Breast epithelium (tissue), 4 donors: ENCODE results near the gene WTAP. TPM values are rescaled to one million over a fixed set of nuclear protein-coding genes. Genes with fewer than 3 reads are reported as not detected.
A peak's percentile ranks its signal among the peaks of the same experiment; 100 is the strongest.

Experiments
- DNase-seq, 2 donors: peaks; one replicate each; pipeline ENCODE4 v3.0.0-alpha.2; 2019; ENCODE audit warnings: low spot score in 2 of 2
- H3K27ac ChIP-seq, 2 donors: fragments of 200-600 bp; sonication (generic) in 1 of 2; one replicate each; pipeline ENCODE4 v1.5.1; 2016 to 2019; ENCODE audit warnings: mild to moderate bottlenecking in 1 of 2
- H3K27me3 ChIP-seq, 2 donors: fragments of 200-600 bp; sonication (generic) in 1 of 2; one replicate each; pipeline versions ENCODE4 v1.5.1 to v1.6.0; 2017 to 2019; ENCODE audit warnings: control low read depth in 1 of 2, mild to moderate bottlenecking in 1 of 2
- H3K36me3 ChIP-seq: fragments of 200-600 bp; one replicate; pipeline ENCODE4 v1.5.1; 2019
- H3K4me1 ChIP-seq, 2 donors: fragments of 200-600 bp; sonication (generic); one replicate each; pipeline ENCODE4 v1.5.1; 2016 to 2019; ENCODE audit warnings: control low read depth in 1 of 2
- H3K4me3 ChIP-seq, 3 donors: fragments of 200-600 bp; sonication (generic); 1 replicate in 2 of 3; 2 replicates in 1 of 3; pipeline ENCODE4 v1.5.1; 2016 to 2019; ENCODE audit warnings: mild to moderate bottlenecking in 3 of 3, moderate library complexity in 2 of 3
- H3K9me3 ChIP-seq, 2 donors: fragments of 200-600 bp; sonication (generic) in 1 of 2; one replicate each; pipeline ENCODE4 v1.5.1; 2016 to 2019; ENCODE audit warnings: control low read depth in 1 of 2
- POLR2A ChIP-seq: fragments of 450-650 bp; IDR thresholded peaks from one replicate; pipeline ENCODE4 v1.6.1; 2016; ENCODE audit warnings: antibody characterized with exemption, mild to moderate bottlenecking, moderate library complexity
- POLR2AphosphoS5 ChIP-seq, 3 donors: sonication (generic); formaldehyde crosslinking; IDR thresholded peaks; one replicate each; pipeline ENCODE4 v1.6.1; 2017; ENCODE audit warnings: antibody characterized with exemption in 3 of 3
- intact Hi-C: fragments of 100-400 bp; cut with DNase I; formaldehyde crosslinking; loops from one replicate; pipeline ENCODE4 v1.15.1; 2023; ENCODE audit warnings: low total_unique reads
- total RNA-seq, 3 donors: library from RNA; depleted of rRNA; stranded (reverse); fragments of >200 nt; gene quantifications; one replicate each; pipeline ENCODE4 v1.1.0, GENCODE V29; 2016
- TF ChIP-seq, protein P1 (sequence below), 3 donors: fragments of 450-650 bp; IDR thresholded peaks; one replicate each; pipeline ENCODE4 v1.5.1; 2016 to 2017; ENCODE audit warnings: antibody characterized with exemption in 3 of 3, mild to moderate bottlenecking in 3 of 3, moderate library complexity in 3 of 3

The WTAP gene
- total RNA-seq, 3 donors from 2014 or later: 115 to 153 (median 116) TPM

DNA sequence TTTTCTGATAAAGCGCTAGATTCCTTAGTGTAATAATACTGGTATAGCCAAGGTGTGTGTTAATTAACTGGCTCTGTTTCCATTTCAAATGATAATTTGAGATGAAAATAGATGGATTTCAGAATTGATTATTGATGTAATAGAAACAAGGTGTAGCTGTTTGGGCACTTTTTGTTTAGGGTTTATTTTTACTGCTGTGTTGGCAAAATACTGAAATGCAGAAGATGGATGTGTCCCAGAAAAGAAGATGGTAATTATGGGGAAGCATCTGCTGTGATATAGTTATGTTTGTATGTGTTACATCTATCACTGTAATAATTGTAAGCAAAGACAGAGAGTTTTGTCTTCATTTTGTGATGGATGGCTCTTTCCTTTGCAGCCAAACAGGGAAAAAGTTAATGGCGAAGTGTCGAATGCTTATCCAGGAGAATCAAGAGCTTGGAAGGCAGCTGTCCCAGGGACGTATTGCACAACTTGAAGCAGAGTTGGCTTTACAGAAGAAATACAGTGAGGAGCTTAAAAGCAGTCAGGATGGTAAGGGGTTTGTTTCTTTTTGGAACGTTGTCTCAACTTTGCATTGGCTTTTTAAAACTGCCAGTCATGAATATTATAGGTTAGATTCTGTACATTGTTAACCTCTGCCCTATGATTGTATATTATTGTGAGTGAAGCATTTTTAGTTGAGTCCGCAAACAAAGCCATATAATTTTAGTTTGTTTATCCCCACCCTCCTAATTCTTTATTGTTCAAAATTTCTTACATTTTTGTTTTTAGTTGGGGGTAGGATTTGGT, 26.0 kb downstream of the WTAP start:
- H3K27me3 ChIP-seq: no peaks in the 10 kb centered on the region
- H3K4me1 ChIP-seq: peaks cover 0 to 4% of the 10 kb centered on the region in 2 donors
- peaks cover 6% of the 10 kb centered on the region for H3K36me3 ChIP-seq
- intact Hi-C loops: no loop called here
- H3K4me3 ChIP-seq: no peak overlapping the region
- TF ChIP-seq POLR2A: no peak
- H3K27ac ChIP-seq: no peak overlapping the region
- no peaks in the 10 kb centered on the region for H3K9me3 ChIP-seq
- DNase-seq: no peak

DNA sequence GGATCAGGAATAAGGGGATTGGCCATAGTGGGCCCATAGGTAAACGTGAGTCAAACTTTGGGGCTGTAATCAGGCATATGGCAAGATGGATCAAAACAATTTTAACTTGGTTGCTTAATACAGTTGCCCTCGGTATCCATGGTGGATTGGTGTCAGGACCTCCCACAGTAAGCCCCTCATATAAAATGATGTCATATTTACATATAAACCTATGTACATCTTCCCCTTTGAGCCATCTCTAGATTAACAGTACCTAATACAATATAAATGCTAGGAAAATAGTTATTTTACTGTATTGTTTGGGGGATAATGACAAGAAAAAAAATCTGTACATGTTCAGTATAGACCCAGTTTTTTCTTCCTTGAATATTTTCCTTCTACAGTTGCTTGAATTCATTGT, 27.1 kb downstream of the WTAP start:
- no peaks in the 10 kb centered on the region for H3K27me3 ChIP-seq
- peaks cover 6% of the 10 kb centered on the region for H3K36me3 ChIP-seq
- no peak overlapping the region for H3K4me3 ChIP-seq
- no peaks in the 10 kb centered on the region for H3K9me3 ChIP-seq
- DNase-seq: no peak
- H3K27ac ChIP-seq: no peak overlapping the region
- intact Hi-C loops: no loop called here
- TF ChIP-seq, protein P1, sequence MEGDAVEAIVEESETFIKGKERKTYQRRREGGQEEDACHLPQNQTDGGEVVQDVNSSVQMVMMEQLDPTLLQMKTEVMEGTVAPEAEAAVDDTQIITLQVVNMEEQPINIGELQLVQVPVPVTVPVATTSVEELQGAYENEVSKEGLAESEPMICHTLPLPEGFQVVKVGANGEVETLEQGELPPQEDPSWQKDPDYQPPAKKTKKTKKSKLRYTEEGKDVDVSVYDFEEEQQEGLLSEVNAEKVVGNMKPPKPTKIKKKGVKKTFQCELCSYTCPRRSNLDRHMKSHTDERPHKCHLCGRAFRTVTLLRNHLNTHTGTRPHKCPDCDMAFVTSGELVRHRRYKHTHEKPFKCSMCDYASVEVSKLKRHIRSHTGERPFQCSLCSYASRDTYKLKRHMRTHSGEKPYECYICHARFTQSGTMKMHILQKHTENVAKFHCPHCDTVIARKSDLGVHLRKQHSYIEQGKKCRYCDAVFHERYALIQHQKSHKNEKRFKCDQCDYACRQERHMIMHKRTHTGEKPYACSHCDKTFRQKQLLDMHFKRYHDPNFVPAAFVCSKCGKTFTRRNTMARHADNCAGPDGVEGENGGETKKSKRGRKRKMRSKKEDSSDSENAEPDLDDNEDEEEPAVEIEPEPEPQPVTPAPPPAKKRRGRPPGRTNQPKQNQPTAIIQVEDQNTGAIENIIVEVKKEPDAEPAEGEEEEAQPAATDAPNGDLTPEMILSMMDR (IDR thresholded peaks at IDR 0.05): no peak
- no peak for TF ChIP-seq POLR2AphosphoS5 (IDR thresholded peaks at IDR 0.05)
- TF ChIP-seq POLR2A: no peak
- H3K4me1 ChIP-seq: peaks cover 0 to 4% of the 10 kb centered on the region in 2 donors

DNA sequence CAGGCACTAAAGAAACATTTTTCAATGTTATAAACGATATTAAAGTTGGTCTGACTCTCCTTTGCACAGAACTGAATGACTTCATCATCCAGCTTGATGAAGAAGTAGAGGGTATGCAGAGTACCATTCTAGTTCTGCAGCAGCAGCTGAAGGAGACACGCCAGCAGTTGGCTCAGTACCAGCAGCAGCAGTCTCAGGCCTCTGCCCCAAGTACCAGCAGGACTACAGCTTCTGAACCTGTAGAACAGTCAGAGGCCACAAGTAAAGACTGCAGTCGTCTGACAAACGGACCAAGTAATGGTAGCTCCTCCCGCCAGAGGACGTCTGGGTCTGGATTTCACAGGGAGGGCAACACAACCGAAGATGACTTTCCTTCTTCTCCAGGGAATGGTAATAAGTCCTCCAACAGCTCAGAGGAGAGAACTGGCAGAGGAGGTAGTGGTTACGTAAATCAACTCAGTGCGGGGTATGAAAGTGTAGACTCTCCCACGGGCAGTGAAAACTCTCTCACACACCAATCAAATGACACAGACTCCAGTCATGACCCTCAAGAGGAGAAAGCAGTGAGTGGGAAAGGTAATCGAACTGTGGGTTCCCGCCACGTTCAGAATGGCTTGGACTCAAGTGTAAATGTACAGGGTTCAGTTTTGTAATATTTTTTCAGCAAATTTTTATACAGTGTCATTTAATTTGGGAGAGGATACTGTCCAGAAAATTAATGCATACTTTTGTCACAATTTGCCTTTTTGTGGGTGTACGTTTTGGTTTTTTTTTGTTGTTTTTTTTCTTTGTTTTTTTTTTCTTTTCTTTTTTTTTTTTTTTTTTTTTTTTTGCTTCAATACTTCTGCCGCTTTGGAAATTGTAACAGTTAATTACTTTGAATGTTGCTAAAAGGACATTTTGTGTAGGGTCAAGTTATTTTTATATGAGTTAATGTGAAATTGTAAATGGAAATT, 27.9 kb downstream of the WTAP start:
- peaks cover 6% of the 10 kb centered on the region for H3K36me3 ChIP-seq
- H3K4me1 ChIP-seq: peaks cover 0 to 4% of the 10 kb centered on the region in 2 donors
- H3K9me3 ChIP-seq: no peaks in the 10 kb centered on the region
- intact Hi-C loops: no loop called here
- TF ChIP-seq POLR2A (no peak), POLR2AphosphoS5 (IDR thresholded peaks at IDR 0.05) (no peak)
- TF ChIP-seq, protein P1 (IDR thresholded peaks at IDR 0.05): no peak
- no peak for DNase-seq
- H3K27me3 ChIP-seq: no peaks in the 10 kb centered on the region
- H3K27ac ChIP-seq: no peak overlapping the region
- no peak overlapping the region for H3K4me3 ChIP-seq

DNA sequence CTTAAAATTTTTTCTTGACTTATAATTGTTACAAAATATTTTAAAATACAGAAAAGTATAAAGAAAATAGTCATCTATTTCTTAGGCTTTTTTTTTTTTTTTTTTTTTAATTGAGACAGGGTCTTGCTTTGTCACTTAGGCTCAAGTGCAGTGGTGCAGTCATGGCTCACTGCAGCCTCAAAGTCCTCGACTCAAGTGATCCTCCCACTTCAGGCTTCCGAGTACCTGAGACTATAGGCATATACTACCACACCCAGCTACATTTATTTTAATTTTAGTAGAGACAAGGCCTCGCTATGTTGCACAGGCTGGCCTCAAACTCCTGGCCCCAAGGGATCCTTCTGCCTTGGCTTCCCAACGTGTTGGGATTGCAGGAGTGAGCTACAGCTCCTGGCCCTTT, 29.2 kb downstream of the WTAP start:
- H3K27ac ChIP-seq: no peak overlapping the region
- DNase-seq: no peak
- peaks cover 0 to 4% of the 10 kb centered on the region in 2 donors for H3K4me1 ChIP-seq
- H3K9me3 ChIP-seq: no peaks in the 10 kb centered on the region
- H3K36me3 ChIP-seq: peaks cover 6% of the 10 kb centered on the region
- no peaks in the 10 kb centered on the region for H3K27me3 ChIP-seq
- H3K4me3 ChIP-seq: no peak overlapping the region
- intact Hi-C loops: no loop called here
- no peak for TF ChIP-seq POLR2AphosphoS5 (IDR thresholded peaks at IDR 0.05)
- no peak for TF ChIP-seq POLR2A
- TF ChIP-seq, protein P1 (IDR thresholded peaks at IDR 0.05): no peak

DNA sequence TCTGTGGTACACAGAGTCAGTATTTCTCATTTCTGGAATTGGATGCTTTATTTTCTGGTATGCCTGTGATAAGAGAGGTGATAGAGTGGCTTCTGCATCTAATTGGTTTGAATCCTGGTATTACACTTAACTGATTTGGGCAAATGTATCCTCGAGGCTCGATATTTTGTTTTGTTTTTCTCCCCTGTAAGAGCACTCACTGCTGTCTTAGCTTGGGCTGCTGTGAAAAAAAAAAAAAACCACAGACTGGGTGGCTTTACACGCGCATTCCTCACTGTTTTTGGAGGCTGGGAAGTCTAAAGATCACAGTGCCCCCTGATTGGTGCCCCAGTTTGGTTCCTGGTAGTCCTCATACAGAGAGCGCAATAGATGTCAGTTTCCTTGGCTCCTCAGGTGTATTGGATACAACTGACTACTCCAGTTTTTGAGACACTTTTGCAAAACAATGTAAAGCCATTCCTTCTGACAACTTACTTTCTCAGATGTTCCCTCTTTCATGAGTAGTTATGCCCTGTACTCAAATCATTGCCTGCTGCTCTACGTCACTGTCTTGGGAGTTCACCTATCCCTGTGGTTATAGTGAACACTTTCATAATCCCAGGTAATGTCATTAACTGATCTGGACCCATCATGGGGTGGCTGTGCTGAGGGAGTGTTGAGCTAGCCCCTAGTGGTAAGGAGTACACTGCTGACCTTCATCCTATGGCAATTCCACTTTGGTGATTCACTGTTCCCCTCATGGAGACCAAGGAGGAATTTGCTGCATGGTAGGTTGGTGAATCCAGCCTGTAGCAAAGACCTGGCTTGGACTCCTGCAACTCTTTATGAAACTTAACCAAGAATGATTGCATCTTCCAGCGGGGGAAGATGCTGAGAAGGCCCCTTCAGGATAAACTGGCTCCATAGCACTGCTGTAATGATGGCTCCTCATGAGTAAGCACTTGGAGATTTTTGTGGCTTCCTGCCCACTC, 31.0 kb downstream of the WTAP start:
- peak overlapping the region in 1 of 2 donors; percentile 33 for H3K27ac ChIP-seq
- intact Hi-C loops: no loop called here
- DNase-seq: no peak
- H3K4me3 ChIP-seq: no peak overlapping the region
- TF ChIP-seq POLR2AphosphoS5 (IDR thresholded peaks at IDR 0.05) (no peak), POLR2A (no peak)
- TF ChIP-seq, protein P1 (IDR thresholded peaks at IDR 0.05): no peak
- no peaks in the 10 kb centered on the region for H3K9me3 ChIP-seq
- peaks cover 0 to 4% of the 10 kb centered on the region in 2 donors for H3K4me1 ChIP-seq
- no peaks in the 10 kb centered on the region for H3K27me3 ChIP-seq
- peaks cover 4% of the 10 kb centered on the region for H3K36me3 ChIP-seq
